SK-N-SH (cell line): Measurements from ENCODE around the gene SERPINE1. TPM values are rescaled to one million over a fixed set of nuclear protein-coding genes. Genes with fewer than 3 reads are reported as not detected.
A peak's percentile ranks its signal among the peaks of the same experiment; 100 is the strongest.

Source experiments
- CHD2 ChIP-seq: fragments of 150-350 bp; IDR thresholded peaks from 2 replicates; pipeline ENCODE4 v1.6.1; 2018; ENCODE audit warnings: low read length; ENCODE audit not compliant: partially characterized antibody
- CTCF ChIP-seq: fragments of 200-600 bp; sonication (generic); IDR thresholded peaks from 2 replicates; pipeline ENCODE4 v1.6.1; 2017; ENCODE audit warnings: antibody characterized with exemption, mild to moderate bottlenecking, moderate library complexity
- FOXM1 ChIP-seq: IDR thresholded peaks from 2 replicates; pipeline ENCODE4 v1.4.0; 2012; ENCODE audit warnings: low read depth, mild to moderate bottlenecking
- MAX ChIP-seq: IDR thresholded peaks from 2 replicates; pipeline ENCODE4 v1.4.0; 2012; ENCODE audit warnings: low read depth
- MXI1 ChIP-seq: IDR thresholded peaks from 2 replicates; pipeline ENCODE4 v1.6.1; 2012; ENCODE audit warnings: mild to moderate bottlenecking, low read depth, low read length, improper control_type of control experiment
- NRF1 ChIP-seq: IDR thresholded peaks from 2 replicates; pipeline ENCODE4 v1.6.1; 2012; ENCODE audit warnings: low read depth, mild to moderate bottlenecking, low read length
- PBX3 ChIP-seq: IDR thresholded peaks from 2 replicates; pipeline ENCODE4; 2012
- POLR2AphosphoS5 ChIP-seq: IDR thresholded peaks from 2 replicates; pipeline ENCODE4 v1.6.1; 2012; ENCODE audit warnings: low read depth, low read length
- RCOR1 ChIP-seq: fragments of 150-350 bp; IDR thresholded peaks from 2 replicates; pipeline ENCODE4 v1.6.1; 2017; ENCODE audit warnings: antibody characterized with exemption, low read length
- REST ChIP-seq: IDR thresholded peaks from 2 replicates; pipeline ENCODE4 v1.6.1; 2012; ENCODE audit warnings: mild to moderate bottlenecking, low read depth, low read length, moderate library complexity
- RXRA ChIP-seq: IDR thresholded peaks from 2 replicates; pipeline ENCODE4 v1.4.0; 2012; ENCODE audit warnings: low read depth, mild to moderate bottlenecking, borderline replicate concordance
- TAF1 ChIP-seq: IDR thresholded peaks from 2 replicates; pipeline ENCODE4 v1.6.1; 2012; ENCODE audit warnings: low read depth, mild to moderate bottlenecking, low read length, moderate library complexity, borderline replicate concordance
- TEAD4 ChIP-seq: IDR thresholded peaks from 2 replicates; pipeline ENCODE4 v1.4.0; 2012; ENCODE audit warnings: mild to moderate bottlenecking, borderline replicate concordance; ENCODE audit not compliant: insufficient read depth
- YY1 ChIP-seq: IDR thresholded peaks from 2 replicates; pipeline ENCODE4 v1.4.0; 2012; ENCODE audit warnings: low read depth, mild to moderate bottlenecking
- ZBTB33 ChIP-seq: IDR thresholded peaks from 2 replicates; pipeline ENCODE4 v1.4.0; 2012; ENCODE audit warnings: low read depth, borderline replicate concordance
- polyA plus RNA-seq, 3 experiments: library from polyadenylated mRNA; depleted of rRNA; stranded (reverse); fragments of >200 nt; gene quantifications; 2 replicates each; pipeline ENCODE4 v1.2.3, GENCODE V29; 2012

The SERPINE1 gene
- polyA plus RNA-seq, 1 of the 3 experiments (the other 2 are of a cell fraction), result 4,174 TPM

GRCh38 chr7:101085162-101085964 lies 41.5 kb upstream of the SERPINE1 start, which contains the start of gene TRIM56 (continued):
- TF ChIP-seq RCOR1 (no peak), REST (no peak), TAF1 (peak; percentile 47), ZBTB33 (no peak), CHD2 (no peak), YY1 (no peak), POLR2AphosphoS5 (peak; percentile 55; the same call in 1 of the 2 replicates), PBX3 (no peak), MXI1 (no peak), RXRA (no peak), FOXM1 (no peak), CTCF (no peak), TEAD4 (no peak), NRF1 (no peak), MAX (no peak; the same call in 1 of the 2 replicates)
- TF ChIP-seq, all 33 proteins: peak for 5
